Stimulated activated CD4-positive, alpha-beta T cell treated with anti-CD3 and anti-CD28 coated beads, Interleukin-15, amount 100 ng/mL, for 24 hours (primary cell): ENCODE measurements around the gene JAKMIP1.
"Not testable (repeated sequence)": the region's sequence is repeated elsewhere in the genome, so short reads cannot be mapped to it uniquely, and the experiment has no call there.

Experiments used
- DNase-seq: peaks from one replicate; pipeline ENCODE4 v3.0.0-alpha.2; 2020

Gene JAKMIP1

DNA sequence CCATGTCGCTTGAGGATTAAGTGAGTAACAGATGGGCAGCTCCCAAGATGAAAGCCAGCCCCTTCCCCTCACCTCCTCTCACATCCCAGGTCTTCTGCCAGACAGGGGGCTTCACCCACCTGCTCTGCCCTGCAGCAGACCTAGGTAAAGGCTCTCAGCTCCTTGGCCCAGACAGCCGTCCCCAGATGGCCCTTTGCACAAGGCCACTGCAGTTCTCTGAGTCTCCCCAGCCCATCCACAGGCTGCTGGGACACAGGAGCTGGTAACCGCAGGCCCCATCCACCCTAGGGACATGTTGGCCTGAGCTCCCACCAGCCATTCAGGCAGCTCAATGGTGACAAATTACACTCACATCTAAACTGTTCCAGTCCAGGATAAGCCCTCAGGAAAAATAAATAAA, 197.4 kb downstream of the JAKMIP1 start:
- DNase-seq = no peak

DNA sequence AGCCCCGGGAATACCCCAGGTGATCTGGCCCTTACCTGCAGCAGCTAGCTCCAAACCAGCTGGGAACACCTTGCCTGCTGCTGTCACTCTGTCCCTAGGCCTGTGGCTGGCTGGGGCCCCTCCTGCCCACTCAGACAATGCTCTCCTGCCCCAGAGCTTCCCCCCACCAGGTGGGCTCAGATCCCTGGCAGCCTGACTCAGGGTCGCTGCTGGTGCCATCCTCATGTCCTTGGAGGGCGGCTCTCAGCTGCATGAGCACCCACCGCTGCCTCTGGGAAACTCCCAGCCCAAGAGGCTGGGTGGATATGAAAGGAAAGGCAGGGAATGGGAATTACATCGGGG, 197.9 kb downstream of the JAKMIP1 start:
- DNase-seq = no peak

DNA sequence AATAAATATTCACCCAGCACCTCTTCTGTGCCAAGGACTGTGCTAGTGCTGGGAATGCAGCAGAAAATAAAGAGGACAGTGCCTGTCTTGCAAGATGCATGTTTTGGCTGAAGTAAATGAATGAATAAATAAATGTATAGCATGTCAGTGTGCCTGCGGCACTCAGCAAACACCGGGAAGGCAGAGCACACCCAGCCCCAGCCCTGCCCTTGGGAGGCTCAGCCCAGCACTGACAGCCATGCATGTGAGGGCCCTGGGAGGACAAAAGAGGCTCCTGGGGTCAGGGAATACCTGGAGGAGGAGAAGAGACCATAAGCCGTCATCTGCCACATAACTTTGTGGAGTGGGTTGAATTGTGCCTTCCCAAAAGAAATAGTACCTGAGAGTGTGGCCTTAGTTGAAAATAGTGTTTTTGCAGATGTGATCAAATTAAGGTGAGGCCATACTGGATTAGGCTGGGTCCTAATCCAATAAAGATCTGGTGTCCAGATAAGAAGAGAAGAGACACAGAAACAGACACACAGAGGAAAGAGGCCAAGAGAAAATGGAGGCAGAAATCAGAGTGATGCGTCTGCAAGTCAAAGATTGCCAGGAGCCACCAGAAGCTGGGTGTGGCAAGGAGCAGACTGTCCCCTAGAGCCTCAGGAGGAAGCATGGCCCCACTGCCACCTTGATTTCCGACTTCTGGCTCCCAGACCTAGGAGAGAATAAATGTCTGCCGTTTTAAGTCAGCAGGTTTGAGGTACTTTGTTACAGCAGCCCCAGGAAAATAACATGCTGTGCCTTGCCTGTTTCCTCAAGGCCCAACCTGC, 198.5 kb downstream of the JAKMIP1 start:
- DNase-seq = no peak

GRCh38 chr4:5999830-6000365, 200.5 kb downstream of the JAKMIP1 start:
- DNase-seq = no peak

- no peak for DNase-seq
These were observed 201.0 kb downstream of the JAKMIP1 start for GRCh38 chr4:5999356-5999755.

DNA sequence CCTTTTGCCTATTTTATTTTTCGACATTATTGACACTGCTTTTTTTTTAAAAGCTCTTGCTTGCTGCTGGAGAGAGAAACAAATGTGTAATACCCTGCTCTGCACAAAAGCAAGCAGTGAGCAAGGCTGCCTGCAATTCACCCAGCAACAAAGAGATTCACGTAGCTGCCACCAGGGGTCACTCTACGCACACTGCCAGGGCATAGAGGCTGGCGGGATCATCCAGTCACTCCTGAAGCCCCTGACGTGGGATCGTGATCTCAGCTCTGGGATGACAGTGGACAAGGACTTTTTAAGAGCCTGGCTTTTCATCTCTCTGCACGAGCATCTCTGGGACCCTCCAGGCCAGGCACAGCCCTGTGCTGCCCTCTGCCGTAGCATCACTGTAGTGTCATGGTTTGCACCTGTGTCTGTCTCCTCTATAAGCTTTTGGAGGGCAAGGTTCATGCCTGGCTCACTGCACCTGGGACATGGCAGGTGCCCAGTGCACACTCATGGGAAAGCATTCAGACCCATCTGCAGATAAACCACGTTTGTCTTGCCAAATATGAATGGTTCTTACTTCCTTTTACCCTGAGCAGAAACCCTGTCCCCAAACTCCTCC, 201.9 kb downstream of the JAKMIP1 start:
- peak; percentile 55 for DNase-seq

DNA sequence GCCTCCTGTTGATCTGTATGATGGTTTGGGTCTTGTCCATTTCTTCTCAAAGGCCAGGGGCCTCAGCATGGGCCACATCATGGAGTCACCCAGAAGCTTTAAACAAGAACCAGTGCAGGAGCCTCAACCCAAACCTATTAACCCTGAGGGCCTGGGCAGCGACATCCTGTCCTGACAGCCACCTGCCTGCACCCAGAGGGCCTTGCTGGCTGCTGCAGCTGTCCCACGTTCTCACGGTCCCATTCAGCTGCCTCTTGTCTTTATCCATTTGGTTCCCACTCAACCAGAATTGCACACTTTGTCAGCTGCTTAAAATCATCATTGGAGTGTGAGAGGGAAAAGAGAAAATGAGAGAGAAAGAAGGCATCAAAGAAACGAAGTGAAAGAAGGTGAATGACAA, 203.7 kb downstream of the JAKMIP1 start:
- no peak for DNase-seq

GRCh38 chr4:5995901-5996623, 204.3 kb downstream of the JAKMIP1 start:
- DNase-seq = no peak

DNA sequence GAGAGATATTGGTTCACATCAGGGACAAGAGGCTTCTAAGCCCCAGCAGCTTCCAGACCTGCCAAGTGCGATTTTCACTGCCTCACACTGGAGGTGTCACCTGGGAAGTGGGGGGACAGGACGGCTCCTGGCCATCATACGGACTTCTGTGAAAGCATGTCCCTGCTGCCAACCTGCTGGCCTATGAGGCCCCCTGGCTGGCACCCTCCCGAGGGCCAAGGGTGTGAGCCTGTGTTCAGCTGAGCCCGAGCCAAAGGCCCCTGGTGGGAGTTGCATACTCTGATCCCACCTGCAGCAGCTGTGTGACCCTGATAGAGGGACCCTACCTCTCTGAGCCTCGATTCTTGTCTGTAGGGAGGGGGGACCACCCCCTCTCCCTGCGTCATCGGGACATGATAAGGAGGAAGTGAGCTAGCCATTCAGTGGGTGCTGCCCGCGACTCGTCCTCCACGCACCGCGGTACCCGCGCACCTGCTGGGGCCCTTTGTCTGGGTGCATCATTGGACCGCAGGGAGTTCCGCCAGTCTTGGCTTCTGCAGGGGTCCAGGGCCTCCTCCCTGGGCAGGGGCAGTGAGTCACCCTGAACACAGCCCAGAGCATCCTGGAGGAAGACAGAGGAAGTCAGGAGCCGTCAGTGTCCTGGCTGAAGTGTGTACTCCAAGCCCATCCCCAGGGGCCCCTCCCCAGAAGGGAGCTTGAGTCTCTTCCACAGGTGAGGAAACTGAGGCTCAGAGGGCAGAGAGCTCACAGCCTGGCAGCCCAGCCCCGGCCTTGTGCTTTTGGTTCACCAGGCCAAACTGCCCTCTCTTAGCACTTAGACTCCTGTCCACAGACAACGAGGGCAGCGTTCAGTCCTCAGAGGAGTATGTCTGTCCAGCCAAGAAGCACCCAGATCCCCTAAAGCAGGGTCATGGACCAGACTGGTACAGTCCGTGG, 206.2 kb downstream of the JAKMIP1 start:
- DNase-seq = no peak

GRCh38 chr4:5993346-5993745, 207.0 kb downstream of the JAKMIP1 start:
- DNase-seq = not testable (repeated sequence)

DNA sequence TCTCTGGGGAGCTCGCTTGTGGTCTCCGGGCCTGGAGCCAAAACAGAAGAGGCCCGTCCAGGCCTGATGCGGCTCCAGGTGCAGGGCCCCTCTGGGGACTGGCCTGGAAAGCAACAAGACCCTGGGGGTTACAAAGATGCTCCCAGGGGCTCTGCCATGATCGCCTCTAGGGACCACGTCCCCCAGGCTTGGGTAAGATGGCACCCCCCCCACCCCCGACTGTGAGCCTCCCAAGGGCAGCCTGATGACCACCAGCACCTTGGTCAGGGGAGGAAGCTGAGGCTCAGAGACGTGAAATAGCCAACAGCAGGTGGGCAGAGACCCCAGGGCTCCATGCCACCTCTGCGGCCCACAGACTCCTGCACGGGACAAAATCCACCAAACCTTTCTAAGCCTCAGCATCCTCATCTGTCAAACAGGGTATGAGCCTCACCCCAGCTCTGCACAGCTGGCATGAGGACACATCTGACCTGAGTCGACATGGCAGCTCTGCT, 207.5 kb downstream of the JAKMIP1 start:
- no peak for DNase-seq

DNA sequence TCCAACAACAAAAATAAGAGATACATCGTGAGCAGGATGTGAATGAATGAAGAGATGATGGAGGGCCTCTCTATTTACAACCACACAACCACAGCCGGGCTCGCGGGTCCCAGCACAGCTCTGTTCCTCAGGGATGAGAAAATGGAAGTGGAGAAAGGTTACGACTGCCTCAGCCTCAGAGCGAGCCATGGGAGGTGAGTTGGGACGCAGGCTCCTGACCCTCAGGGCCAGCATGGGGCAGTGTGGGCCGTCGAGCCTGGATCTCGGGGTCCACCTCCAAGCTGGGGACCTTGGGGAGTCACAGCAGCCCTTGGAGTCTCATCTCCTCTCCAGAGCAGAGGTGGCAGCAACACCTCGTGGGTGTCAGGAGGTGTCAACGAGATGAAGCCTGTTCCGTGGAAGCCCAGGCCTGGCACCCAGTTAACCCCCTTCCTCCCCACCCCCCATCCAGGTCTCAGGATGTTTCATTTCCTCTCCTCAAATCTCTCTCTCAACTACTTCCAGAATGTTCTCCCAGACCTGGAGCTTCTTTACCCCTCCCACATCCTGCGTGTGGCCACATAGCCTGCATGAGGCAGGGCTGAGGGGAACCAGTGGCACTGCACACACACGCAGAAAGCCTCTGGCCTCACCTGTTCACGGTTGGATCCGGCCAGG, 208.1 kb downstream of the JAKMIP1 start:
- DNase-seq = no peak

DNA sequence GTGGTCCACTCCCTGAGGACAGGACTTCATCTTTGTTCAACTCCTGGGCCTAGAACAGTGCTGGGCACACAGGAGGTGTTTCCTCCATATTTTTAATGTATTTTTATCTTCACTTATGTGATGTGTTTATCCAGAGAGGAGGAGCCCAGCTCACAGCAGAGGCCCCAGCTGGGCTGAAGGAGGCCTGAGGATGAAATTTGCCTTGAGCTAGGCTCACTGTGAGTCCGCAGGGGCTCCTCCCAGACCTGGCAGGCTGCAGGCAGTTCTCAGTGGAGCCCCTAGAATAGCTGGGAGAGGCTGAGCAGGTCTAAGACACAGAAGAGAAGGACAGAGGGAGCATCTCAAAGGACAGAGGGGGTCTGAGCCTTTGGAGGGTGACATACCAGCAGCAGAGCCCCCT, 208.9 kb downstream of the JAKMIP1 start:
- no peak for DNase-seq

DNA sequence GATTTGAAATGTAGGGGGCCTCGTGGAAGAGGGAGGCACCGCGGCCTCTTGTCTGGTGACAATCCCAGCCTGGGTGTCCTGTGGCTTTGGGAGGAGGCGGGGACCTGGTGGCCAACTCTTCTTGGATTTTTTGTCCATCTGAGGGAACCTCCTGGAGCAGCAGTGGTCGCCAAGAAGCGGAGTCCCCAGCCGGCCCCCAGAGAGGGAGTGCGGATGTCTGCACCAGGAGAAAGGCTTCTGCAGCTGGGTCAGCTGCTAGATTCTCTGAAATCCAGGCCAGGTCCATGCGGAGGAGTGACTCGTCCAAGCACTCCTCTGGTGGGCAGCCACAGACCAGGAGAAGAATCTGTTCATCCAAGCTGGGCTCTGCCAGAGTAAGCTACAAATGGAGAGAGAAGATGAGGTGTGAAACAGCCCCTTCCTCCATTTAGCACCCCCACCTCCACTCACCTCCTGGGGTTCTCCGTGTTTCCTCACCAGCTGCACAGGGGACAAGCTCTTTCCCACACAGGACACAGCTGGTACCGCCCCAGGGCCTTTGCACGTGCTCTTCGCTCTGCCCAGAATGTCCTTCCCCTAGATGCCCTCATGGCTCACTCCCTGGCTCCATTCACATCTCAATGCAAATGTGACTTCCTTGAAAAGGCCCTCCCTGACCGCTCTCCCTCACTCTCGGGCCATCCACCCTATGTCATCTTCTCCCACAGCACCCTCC, 209.7 kb downstream of the JAKMIP1 start:
- DNase-seq = no peak

DNA sequence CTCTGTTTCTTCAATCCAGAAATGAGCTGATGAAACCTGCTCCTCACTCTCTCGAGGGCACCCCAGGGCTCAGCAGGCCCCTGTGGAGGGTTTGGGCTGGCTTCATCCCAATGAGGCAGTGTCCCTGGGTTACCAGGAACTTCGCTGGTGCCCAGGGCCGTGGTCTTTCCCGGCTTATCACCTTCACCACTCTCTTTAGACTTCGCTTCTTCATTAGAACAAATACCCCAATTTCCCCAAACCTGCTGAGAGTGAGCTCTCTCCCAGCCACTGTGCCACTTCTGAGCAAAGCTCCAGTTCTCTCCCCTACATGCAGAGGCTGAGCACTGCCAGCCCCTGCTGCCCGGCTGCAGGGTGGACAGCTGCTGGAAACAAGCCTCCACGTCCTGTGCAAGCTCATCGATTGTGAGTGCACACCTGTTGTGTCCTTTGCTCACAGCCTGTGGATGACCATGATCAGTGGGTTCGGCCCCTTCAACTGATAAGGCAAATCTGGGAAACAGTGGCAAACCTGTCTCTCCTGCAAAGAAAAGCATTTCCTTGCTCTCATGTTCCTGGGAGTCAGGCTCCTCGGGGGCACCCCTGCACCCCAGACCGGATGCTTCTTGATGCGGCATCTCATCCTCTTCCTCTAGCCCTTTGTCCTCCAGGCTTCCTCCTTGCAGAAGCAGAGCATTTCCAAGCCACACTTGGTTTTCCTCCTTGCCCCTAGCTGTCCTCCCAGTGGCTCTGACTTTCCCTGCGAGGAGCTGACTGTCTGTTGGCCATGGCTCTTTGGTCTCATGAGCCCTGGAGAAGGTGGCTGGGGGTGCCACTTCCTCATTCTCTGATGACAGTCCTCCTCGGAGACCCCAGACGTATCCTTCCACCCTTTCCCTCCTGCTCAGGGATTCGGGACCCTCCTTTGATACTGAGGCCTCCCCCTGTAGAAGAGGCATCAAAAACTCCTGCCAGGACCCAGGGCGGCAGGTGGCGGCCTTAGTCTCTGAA, 210.8 kb downstream of the JAKMIP1 start:
- no peak for DNase-seq

GRCh38 chr4:5988086-5988845, 212.1 kb downstream of the JAKMIP1 start:
- DNase-seq = no peak

- no peak for DNase-seq
These were observed 215.5 kb downstream of the JAKMIP1 start for GRCh38 chr4:5984843-5985242.

DNA sequence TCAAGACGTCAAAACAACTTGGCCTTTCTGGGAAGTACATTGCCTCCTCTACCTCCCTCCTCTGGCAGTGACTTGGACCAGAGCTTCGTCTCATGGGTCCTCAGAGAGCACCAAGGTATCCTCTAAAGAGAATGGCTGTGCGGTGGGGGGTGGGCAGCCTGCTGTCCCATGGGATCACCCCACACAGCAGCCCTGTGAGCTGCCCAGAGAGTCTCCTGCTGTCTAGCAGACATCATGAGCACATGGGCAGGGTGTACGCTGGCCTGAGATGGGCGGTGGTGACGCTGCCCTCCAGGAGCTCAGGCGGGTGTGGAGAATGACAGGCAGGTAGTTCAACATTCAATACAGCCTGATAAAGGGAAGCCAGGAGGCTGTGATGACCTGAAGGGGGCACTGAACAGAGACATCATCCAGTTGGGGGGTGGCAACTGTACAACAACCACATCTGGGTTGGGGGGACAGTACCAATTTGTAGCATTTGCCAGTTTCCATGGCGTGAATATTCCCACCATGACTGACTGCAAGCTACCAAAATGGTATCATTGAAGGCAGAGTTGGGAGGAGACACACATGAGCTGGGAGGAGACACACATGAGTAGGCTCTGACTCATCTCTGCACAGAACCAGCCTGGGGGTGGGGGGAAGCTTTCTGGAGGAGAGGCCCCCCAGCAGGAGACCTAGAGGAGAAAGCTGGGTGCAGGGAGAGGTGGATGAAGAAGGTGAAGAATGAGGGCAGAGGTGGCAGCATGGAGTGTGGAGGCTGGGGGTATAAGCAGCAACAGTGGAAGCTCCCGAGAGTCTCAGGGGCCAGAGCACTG, 218.0 kb downstream of the JAKMIP1 start:
- no peak for DNase-seq
